Measurements from ENCODE around the gene ABCF3.

ABCF3 gene

GRCh38 chr3:184235381-184236032, 49.5 kb downstream of the ABCF3 start:
- DNase-seq (ENCODE audit: low read depth, low spot score) = no peak
- Histone ChIP-seq H3K27ac (no peak overlapping the region), H3K9ac (ENCODE audit: insufficient read length) (no peak overlapping the region), H3K36me3 (ENCODE audit: insufficient read depth, low read length) (no peaks in the 10 kb centered on the region), H3K9me3 (ENCODE audit: low read depth, low read length) (no peaks in the 10 kb centered on the region), H3K4me3 (no peak overlapping the region)
- no peak for TF ChIP-seq POLR2AphosphoS5 (IDR thresholded peaks at IDR 0.05; ENCODE audit: borderline replicate concordance, low read depth, low read length)

- Histone ChIP-seq H3K9ac (ENCODE audit: insufficient read length) (no peak overlapping the region), H3K4me3 (no peak overlapping the region), H3K9me3 (ENCODE audit: low read depth, low read length) (no peaks in the 10 kb centered on the region), H3K27ac (no peak overlapping the region), H3K36me3 (ENCODE audit: insufficient read depth, low read length) (no peaks in the 10 kb centered on the region)
- TF ChIP-seq POLR2AphosphoS5 (IDR thresholded peaks at IDR 0.05; ENCODE audit: borderline replicate concordance, low read depth, low read length) (no peak), FOXP2 (optimal IDR thresholded peaks at IDR 0.05; ENCODE audit: control extremely low read depth, extremely low read length, insufficient read depth) (no peak), EZH2 (IDR thresholded peaks at IDR 0.05) (no peak)
- DNase-seq (ENCODE audit: low read depth, low spot score) = no peak
Observed at GRCh38 chr3:184236033-184236410, 50.0 kb downstream of the ABCF3 start.

GRCh38 chr3:184236636-184237035, 50.6 kb downstream of the ABCF3 start:
- Histone ChIP-seq H3K27ac (no peak overlapping the region), H3K4me3 (no peak overlapping the region)

GRCh38 chr3:184237211-184237610, 51.2 kb downstream of the ABCF3 start:
- Histone ChIP-seq H3K27ac (no peak overlapping the region), H3K9ac (ENCODE audit: insufficient read length) (no peak overlapping the region), H3K4me3 (no peak overlapping the region), H3K36me3 (ENCODE audit: insufficient read depth, low read length) (peaks cover 3% of the 10 kb centered on the region; the same call in 1 of the 2 replicates), H3K9me3 (ENCODE audit: low read depth, low read length) (no peaks in the 10 kb centered on the region)
- TF ChIP-seq FOXP2 (optimal IDR thresholded peaks at IDR 0.05; ENCODE audit: control extremely low read depth, extremely low read length, insufficient read depth) = no peak
- TF ChIP-seq EZH2 (IDR thresholded peaks at IDR 0.05) = no peak
- no peak for TF ChIP-seq POLR2AphosphoS5 (IDR thresholded peaks at IDR 0.05; ENCODE audit: borderline replicate concordance, low read depth, low read length)
- DNase-seq (ENCODE audit: low read depth, low spot score) = no peak

More at GRCh38 chr3:184236636-184237035, 50.6 kb downstream of the ABCF3 start:
- H3K9ac ChIP-seq (ENCODE audit: insufficient read length) = no peak overlapping the region
- H3K9me3 ChIP-seq (ENCODE audit: low read depth, low read length) = no peaks in the 10 kb centered on the region
- TF ChIP-seq FOXP2 (optimal IDR thresholded peaks at IDR 0.05; ENCODE audit: control extremely low read depth, extremely low read length, insufficient read depth) (no peak), POLR2AphosphoS5 (IDR thresholded peaks at IDR 0.05; ENCODE audit: borderline replicate concordance, low read depth, low read length) (no peak), EZH2 (IDR thresholded peaks at IDR 0.05) (no peak)
- H3K36me3 ChIP-seq (ENCODE audit: insufficient read depth, low read length) = no peaks in the 10 kb centered on the region
- DNase-seq (ENCODE audit: low read depth, low spot score) = no peak

- no peak for DNase-seq (ENCODE audit: low read depth, low spot score)
- H3K27ac ChIP-seq = no peak overlapping the region
- TF ChIP-seq EZH2 (IDR thresholded peaks at IDR 0.05) = no peak
- TF ChIP-seq FOXP2 (optimal IDR thresholded peaks at IDR 0.05; ENCODE audit: control extremely low read depth, extremely low read length, insufficient read depth) = no peak
- TF ChIP-seq POLR2AphosphoS5 (IDR thresholded peaks at IDR 0.05; ENCODE audit: borderline replicate concordance, low read depth, low read length) = no peak
Observed at GRCh38 chr3:184237807-184238206, 51.8 kb downstream of the ABCF3 start.

GRCh38 chr3:184238246-184238818, 52.3 kb downstream of the ABCF3 start:
- no peak for DNase-seq (ENCODE audit: low read depth, low spot score)
- H3K36me3 ChIP-seq (ENCODE audit: insufficient read depth, low read length) = peaks cover 14% of the 10 kb centered on the region
- H3K27ac ChIP-seq = no peak overlapping the region
- no peaks in the 10 kb centered on the region for H3K9me3 ChIP-seq (ENCODE audit: low read depth, low read length)
- TF ChIP-seq FOXP2 (optimal IDR thresholded peaks at IDR 0.05; ENCODE audit: control extremely low read depth, extremely low read length, insufficient read depth) (no peak), EZH2 (IDR thresholded peaks at IDR 0.05) (no peak), POLR2AphosphoS5 (IDR thresholded peaks at IDR 0.05; ENCODE audit: borderline replicate concordance, low read depth, low read length) (no peak)
- H3K4me3 ChIP-seq = no peak overlapping the region
- H3K9ac ChIP-seq (ENCODE audit: insufficient read length) = no peak overlapping the region

More at GRCh38 chr3:184237807-184238206, 51.8 kb downstream of the ABCF3 start:
- Histone ChIP-seq H3K9ac (ENCODE audit: insufficient read length) (no peak overlapping the region), H3K36me3 (ENCODE audit: insufficient read depth, low read length) (peaks cover 8% of the 10 kb centered on the region), H3K9me3 (ENCODE audit: low read depth, low read length) (no peaks in the 10 kb centered on the region), H3K4me3 (no peak overlapping the region)

GRCh38 chr3:184239221-184239620, 53.2 kb downstream of the ABCF3 start:
- Histone ChIP-seq H3K27ac (no peak overlapping the region), H3K36me3 (ENCODE audit: insufficient read depth, low read length) (peaks cover 23% of the 10 kb centered on the region), H3K9me3 (ENCODE audit: low read depth, low read length) (no peaks in the 10 kb centered on the region), H3K9ac (ENCODE audit: insufficient read length) (no peak overlapping the region), H3K4me3 (no peak overlapping the region)
- DNase-seq (ENCODE audit: low read depth, low spot score) = no peak
- TF ChIP-seq EZH2 (IDR thresholded peaks at IDR 0.05) = no peak
- TF ChIP-seq POLR2AphosphoS5 (IDR thresholded peaks at IDR 0.05; ENCODE audit: borderline replicate concordance, low read depth, low read length) = no peak

- H3K4me3 ChIP-seq = no peak overlapping the region
- no peaks in the 10 kb centered on the region for H3K9me3 ChIP-seq (ENCODE audit: low read depth, low read length)
- H3K9ac ChIP-seq (ENCODE audit: insufficient read length) = no peak overlapping the region
- TF ChIP-seq EZH2 (IDR thresholded peaks at IDR 0.05) = no peak
- no peak for TF ChIP-seq FOXP2 (optimal IDR thresholded peaks at IDR 0.05; ENCODE audit: control extremely low read depth, extremely low read length, insufficient read depth)
- TF ChIP-seq POLR2AphosphoS5 (IDR thresholded peaks at IDR 0.05; ENCODE audit: borderline replicate concordance, low read depth, low read length) = no peak
- DNase-seq (ENCODE audit: low read depth, low spot score) = no peak
- H3K27ac ChIP-seq = no peak overlapping the region
- H3K36me3 ChIP-seq (ENCODE audit: insufficient read depth, low read length) = peaks cover 27% of the 10 kb centered on the region
Observed at GRCh38 chr3:184239708-184240107, 53.7 kb downstream of the ABCF3 start.

Data from SK-N-MC (cell line).